HG02571 (cell line): ENCODE data around the gene ASCC2.
"Not testable (repeated sequence)": the region's sequence is repeated elsewhere in the genome, so short reads cannot be mapped to it uniquely, and the experiment has no call there.

Source experiments
- ATAC-seq: cut with Tn5 transposase; IDR thresholded peaks from one replicate; pipeline ENCODE4 v1.9.1; 2021; ENCODE audit warnings: mild to moderate bottlenecking, moderate library complexity; ENCODE audit not compliant: unreplicated experiment

The ASCC2 gene

DNA sequence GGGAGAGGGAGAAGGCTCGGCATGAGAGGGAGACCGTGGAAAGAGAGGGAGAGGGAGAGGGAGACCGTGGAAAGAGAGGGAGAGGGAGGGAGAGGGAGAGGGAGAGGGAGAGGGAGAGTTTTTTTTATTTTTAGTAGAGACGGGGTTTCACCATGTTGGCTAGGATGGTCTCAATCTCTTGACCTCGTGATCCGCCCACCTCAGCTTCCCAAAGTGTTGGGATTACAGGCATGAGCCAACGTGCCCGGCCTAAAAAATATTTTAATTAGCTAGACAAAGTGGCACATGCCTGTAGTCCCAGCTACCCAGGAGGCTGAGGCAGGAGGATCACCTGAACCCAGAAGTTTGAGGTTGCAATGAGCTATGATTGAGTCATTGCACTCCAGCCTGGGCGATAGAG is 21.0 kb upstream of the ASCC2 start:
- ATAC-seq: not testable (repeated sequence)

DNA sequence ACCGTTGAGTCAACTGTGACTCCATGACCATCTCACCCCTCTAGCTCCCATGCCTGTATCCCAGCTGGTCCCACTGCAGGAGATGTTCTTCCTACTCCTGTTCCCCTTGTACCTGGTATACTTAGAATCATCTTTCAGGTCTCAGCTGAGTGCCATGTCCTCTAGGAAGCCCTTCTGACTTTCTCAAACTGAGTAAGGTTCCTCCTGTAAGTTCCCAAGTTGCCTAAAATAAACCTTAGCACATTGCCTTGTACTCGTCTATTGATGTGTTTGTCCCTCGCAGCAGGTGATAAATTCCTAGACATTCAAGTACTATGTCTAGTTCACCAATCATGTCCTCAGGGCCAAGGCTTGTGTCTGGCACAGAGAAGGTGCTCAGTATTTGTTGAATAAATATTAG is 18.4 kb upstream of the ASCC2 start:
- no peak for ATAC-seq

DNA sequence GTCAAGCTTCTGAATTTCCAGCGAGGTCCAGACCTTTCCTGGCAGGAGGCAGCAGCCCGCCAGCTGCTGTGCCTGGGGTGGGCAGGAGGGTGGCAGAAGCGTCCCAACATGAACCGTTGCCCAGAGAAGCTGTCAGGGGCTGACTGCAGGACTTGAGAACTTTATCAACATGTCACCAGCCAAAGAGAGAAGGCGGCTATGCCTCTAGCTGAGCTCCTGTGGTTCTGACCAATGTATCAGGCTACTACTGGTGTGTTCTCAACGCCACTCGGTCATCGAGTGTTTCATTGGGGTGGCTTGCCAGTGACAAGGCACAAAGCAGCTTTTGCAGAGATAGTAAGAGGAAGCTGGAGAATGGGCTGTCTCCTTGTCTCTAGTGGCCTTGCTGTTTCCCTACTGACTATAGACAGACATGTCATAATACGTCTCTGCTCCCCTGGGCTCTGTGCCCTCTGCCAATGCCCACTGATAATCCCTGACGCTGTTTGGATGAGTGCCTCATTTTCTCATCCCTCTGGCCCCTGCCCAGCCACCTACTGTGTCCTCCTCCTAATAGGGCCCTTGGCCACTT is 17.6 kb upstream of the ASCC2 start:
- ATAC-seq: no peak

DNA sequence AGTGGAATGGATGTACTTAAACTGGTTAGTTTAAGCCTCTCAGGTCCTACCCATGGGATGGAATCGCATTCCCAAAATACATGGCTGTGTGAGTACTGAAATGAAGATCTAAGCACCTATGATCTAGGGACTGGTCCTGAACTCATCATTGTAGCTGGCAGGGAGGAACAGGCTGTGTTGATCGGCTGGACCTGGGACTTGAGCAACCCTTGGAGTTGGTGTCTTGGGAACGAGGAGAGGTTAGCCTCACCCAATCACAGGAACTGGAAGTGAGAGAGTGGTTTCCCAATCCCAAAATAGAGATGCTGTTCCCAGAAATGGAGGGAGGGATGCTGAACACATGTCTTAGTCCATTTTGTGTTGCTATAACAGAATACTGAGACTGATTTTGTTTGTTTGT is 16.4 kb upstream of the ASCC2 start:
- no peak for ATAC-seq

DNA sequence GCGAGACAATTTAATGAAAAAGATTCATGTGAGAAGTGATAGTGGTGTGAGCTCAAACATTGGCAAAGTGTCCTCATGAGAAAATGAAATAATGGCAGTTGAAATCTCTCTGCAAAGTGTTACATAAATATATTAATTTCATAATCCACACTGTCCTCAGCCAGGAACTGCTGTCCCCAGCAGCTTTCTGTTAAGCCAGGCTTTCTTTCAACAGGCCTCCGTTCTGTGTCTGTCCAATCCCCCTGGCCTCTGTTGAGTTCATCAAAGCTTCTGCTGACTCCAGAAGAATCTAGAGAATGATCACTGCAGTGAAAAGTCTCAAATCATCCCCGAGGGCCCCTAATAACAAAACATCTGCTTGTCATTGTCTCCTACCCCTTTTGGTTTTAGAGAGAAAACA is 10.0 kb upstream of the ASCC2 start:
- no peak for ATAC-seq

DNA sequence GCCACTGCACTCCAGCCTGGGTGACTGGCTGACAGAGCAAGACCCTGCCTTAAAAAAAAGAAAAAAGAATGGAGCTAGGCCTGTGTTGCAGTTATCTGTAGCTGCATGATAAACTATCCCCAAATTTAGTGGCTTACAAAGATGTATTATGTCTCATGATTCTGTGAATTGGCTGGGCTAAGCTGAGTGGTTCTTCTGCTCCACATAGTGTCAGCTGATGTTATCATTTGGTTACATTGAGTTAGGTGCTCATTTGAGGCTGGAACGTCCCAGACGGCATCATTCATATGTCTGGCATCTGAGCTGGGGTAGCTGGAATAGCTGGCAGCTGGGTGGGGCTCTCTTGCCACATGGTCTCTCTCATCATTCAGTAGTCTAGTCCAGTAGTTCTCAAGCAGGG is 8.2 kb upstream of the ASCC2 start:
- no peak for ATAC-seq

DNA sequence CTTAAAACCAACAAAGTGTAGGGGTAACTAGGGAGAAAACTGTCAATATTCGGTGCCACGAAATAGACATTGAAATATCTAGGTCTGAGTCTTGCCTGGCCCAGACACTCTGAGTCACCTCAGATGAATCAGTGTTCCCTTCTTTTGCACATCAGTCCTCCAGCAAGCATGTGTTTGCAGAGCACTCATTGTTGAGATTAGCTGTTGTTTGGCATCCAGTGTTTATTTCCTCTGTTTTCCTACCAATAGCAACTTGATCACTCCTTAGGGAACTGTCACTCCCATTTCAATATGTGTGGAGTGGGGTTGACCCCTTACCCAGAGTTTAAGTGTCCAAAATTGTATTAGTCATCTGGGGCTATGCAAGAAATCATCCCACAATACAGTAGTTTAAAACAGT is 4.7 kb upstream of the ASCC2 start:
- ATAC-seq: no peak

DNA sequence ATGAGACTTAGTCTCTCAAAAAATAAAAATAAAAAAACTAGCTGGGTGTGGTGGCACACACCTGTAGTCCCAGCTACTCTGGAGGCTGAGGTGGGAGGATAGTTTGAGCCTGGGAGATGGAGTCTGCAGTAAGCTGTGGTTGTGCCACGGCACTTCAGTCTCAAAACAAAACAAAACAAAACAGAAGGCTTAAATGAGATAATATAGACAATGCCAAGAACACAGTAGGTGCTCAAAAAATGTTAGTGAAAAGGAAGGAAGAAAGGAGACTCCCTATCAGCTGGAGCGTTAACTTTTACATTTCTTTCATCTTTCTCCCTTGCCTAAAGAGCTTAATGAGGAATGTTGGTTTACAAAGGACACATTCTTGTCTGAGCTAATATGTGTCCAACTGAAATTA is 4.1 kb upstream of the ASCC2 start:
- no peak for ATAC-seq

DNA sequence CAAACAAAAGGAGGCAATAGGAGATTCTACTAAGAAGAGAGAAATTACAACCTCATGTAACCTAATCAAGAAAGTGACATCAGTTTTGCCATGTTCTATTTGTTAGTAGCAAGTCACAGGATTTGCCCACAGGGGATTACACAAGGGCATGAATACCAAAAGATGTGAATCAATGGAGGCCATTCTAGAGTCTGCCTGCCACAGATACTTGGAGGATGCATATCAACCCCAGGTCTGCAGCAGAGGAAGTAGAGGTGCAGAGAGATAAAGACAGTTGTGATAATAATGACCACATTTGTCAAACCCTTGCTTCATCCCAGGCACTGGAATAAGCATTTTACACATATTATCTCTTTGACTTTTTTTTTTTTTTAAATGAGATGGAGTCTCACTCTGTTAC is 2.4 kb upstream of the ASCC2 start:
- ATAC-seq: no peak

DNA sequence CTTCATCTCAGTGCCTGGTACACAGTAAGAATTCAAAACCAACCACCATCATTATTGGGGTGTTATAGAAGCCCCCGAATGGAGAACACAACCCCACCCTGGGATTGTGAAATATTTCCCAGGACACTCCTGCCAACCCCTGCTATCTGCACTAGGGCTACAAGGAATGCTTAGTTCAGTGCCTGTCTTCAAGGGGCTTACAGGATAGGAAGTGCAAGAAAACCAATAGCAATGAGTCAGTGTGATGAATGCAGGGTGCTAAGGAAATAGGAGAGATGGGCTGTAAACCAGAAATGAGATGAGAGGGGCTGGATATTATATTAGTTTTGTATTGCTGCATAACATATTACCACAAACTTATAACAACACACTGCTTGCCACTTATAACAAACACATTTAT is 965 bp upstream of the ASCC2 start:
- ATAC-seq: no peak

DNA sequence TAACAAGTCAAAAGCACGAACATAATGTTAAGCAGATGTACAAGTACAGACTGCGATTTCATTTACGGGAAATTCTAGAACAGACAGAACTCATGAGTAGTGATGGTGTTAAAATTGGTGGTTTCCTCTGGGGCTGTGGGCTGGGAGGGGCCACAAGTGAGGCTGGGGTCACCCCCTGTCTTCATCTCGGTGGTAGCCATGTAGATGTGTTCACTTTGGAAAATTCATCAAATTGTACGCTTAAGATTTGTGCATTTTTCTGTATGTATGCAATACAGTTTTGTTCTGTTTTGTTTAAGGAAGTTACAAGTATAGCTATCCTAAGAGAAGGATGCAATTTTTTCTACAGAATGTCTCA is 504 bp upstream of the ASCC2 start:
- no peak for ATAC-seq

DNA sequence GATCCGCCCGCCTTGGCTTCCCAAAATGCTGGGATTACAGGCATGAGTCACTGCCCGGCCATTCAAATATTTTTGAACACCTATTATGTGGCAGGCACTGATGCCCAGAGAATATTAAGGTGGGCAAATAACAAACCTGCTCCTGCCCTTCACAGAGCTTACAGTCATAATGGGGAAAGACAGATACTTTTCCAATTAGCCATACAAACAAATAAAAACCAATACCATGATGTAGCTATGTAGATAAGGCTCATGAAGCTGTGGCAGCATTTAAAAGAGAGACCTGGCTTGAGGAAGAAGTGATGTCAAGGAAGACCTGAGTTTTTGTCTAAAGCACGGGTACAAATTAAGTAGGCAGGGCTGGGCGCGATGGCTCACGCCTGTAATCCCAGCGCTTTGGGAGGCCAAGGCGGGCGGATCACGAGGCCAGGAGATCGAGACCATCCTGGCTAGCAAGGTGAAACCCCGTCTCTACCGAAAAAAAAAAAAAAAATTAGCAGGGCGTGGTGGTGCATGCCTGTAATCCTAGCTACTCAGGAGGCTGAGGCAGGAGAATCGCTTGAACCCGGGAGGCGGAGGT is 1.2 kb downstream of the ASCC2 start:
- not testable (repeated sequence) for ATAC-seq

DNA sequence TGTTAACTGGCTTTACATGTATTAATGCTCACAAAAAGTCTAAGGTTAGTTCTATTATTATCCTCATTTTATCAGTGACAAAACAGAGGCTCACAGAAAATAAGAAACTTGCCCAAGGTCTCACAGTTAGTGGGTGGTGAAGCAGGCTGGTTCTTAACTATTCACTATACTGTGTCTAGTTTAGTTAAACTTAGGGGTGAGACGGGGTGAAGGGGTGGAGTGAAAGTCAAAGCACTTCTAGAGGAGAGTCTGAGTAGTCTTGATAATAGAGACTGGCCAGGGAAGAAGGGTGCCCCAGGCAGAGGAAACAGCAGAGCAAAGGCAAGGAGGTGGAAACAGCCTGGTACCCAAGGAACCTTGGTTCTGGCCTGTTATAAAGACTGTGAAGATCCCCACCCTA is 4.0 kb downstream of the ASCC2 start:
- no peak for ATAC-seq

DNA sequence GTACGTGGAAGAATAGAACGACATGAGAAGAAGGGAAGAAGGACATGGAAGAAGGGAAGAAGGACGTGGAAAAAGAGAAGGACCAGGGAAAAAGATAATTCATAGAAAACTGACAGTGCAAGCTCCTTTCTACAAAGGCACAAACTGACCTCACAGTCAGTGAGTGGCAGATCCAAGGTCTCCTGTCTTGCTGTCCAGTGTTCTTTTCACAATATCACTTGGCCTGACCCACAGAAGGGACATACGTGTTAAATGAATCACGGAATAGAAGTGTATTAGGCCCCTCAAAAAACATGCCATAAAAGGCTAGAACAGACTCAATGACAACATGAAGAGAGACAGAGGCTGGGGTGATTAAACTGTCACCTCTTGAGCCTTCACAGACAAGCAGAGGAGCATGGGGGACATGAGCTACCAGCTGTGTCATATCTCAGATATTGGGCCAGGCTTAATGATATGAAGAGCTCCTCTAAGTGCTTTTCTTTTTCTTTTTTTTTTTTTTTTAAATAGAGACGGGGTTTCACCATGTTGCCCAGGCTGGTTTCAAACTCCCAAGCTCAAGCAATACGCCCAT is 4.6 kb downstream of the ASCC2 start:
- no peak for ATAC-seq

DNA sequence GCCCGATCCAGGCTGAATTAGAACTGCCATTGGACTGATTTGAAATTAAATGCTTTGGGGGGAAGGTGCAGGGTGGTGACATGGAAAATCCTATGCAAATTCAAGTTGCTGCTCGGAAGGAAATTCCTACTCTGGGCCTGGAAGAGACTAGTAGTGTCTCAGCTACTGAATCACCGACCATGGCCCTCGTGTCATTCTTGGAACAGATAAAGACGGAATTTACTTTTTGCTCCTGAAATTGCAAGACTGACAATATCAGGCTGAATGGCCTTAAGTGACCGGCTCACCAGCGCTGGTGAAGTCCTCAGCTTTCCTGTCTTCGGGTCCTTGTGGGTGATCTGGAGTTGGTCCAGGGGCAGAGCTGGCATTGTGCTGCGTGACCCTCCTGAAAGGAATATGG is 6.1 kb downstream of the ASCC2 start:
- ATAC-seq: no peak

DNA sequence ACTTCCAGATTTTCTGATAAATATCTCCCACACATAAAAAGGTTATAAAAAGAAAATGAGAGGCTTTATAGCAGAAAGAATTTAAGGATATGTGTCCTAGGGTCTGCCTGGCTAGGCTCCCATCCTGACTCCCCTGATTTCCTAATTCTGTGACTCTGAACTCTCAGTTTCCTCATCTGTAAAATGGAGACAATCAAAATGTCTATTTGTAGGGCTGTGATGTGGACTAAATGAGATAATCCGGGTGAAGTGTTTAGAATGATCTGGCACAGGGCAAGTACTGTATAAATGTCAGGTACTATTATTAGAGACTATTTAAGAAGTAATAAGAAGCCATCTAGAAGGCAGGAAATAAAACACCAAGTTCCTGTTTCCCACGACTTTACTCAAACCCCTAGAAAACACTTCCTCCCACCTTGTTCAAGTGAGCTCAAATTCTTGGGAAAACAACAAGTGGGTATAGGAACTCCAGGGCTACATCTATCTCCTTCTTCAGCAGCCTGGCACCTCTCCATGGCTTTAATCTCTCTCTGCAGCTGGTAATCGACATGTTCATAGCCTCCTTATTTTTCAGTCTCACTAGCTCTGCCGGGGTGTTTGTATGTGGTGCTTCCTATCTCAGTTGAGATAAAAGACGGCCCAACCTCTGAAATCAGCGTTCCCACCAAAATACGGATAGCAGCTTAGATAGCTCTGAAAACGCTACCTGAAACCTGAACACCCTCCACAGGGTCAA is 6.7 kb downstream of the ASCC2 start:
- ATAC-seq: no peak

DNA sequence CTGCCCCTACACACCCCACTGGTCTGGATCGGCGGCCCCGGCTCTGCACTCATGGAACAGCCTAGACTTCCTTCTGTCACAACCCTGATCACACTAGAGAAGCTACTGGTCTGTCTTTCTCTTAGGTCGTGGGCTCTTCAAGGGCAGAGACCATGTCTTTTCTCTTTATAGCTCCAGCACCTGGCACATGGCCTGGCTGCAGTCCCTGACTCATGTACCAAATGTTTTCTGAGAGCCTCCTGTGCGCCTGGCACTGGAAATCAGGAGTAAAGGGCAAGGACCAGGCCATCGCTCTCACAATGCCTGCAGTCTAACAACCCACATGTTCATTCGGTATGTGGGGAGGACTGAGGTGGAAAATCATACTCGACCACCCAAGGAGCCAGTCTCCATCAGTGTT is 7.5 kb downstream of the ASCC2 start:
- ATAC-seq: no peak

DNA sequence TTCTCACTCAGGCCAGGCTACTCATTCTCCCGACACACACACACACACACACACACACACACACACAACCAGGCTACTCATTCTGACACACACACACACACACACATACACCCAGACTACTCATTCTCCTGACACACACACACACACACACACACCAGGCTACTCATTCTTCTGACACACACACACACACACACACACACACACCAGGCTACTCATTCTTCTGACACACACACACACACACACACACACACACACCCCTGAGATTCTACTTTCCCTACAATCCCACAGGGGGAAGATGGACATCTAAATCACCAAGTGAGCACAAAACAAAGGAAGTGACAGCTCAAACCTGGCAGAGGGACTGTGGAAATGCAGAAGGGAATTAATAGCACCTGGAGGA is 10.3 kb downstream of the ASCC2 start:
- ATAC-seq: not testable (repeated sequence)

DNA sequence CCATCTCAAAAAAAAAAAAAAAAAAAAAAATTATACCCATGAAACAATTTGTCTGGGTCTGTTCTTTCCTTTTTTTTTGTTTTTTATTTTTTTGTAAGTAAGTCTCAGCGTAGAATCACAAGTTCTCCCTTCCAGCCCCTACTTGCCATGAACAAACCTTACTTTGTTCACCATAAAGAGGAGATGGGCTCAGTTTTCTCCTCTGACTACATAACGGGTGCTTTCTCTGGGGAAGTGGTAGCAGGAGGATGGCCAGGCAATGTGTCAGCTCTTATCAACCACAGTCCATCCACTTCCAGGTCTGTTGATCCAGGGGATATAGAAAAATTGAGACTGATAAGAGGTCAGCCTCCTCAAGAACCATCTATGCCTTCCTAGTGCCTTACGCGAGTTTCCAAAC is 11.0 kb downstream of the ASCC2 start:
- ATAC-seq: no peak

DNA sequence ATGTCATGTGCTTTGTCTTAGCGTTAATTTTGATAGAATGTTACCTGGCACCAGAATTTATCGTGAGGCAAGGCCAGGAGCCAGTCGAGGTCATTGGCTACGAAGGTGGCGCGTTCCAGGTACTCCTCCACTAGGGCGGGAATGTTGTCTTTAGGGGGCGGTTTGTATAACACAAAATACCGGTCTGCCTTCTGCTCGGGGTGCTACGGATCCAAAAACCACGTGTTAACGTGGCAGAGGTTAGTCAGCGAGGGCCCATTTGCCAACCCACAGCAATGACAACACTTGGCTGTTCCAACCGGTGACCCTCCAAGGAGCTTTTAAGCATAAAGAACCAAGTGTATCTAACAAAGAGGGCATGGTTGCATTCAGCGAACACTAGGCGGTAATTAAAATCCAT is 12.5 kb downstream of the ASCC2 start:
- ATAC-seq: no peak

DNA sequence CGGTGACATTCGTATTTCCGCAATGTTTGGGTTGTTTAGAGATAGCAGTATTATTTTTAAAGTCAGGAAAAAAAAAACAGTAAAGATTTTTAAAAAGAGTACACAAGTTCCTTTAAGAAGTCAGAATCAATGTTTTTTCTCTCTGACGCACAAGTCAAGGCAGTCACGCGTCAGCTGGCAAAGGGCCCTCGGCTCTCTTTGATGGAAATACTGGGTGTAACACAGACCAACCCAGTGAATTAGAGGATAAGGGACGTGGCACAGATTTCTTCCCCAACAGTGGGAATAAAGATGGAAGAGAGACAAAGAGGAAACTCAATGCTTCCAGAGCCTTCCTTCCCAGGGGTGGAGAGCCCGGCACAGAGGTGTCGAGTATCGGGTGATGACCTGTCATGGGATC is 13.4 kb downstream of the ASCC2 start:
- ATAC-seq: no peak

DNA sequence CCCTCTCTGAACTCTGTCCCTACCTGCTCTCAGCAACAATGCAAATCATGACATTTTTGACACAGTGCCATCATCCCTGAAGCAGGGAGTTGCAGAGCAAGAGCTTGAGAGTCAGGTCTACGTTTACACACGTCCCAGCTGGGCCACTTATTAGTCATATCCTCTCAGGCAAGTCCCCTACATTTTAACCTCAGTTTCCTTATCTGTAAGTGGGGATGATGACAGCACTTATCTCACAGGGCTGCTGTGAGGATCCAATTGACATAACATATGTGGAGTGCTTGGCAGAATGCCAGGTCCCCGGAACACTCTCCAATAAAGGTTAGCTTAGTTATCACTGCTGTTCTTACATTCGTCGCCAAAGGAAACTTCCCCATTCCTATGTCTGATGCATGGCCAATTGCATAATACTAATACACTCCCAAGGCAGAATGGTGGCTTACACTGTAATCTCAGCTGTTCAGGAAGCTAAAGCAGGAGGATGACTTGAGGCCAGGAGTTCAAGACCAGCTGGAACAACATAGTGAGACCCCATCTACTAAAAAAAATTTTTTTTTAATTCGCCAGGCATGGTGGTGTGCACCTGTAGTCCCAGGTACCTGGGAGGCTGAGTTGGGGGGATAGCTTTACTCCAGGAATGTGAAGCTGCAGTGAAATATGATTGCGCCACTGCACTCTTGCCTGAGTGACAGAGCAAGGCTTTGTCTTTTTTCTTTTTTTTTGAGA is 16.6 kb downstream of the ASCC2 start:
- ATAC-seq: peak; percentile 66
